ENCODE results near the gene STX18. TPM values are rescaled to one million over a fixed set of nuclear protein-coding genes. Genes with fewer than 3 reads are reported as not detected.
A peak's percentile ranks its signal among the peaks of the same experiment; 100 is the strongest.

Gene STX18
- total and polyA plus RNA-seq, 2 of the 13 experiments (the other 11 are each of a cell fraction or from before 2014, with no cell fraction given): 23.9 to 37.1 TPM

- TF ChIP-seq, protein P1, sequence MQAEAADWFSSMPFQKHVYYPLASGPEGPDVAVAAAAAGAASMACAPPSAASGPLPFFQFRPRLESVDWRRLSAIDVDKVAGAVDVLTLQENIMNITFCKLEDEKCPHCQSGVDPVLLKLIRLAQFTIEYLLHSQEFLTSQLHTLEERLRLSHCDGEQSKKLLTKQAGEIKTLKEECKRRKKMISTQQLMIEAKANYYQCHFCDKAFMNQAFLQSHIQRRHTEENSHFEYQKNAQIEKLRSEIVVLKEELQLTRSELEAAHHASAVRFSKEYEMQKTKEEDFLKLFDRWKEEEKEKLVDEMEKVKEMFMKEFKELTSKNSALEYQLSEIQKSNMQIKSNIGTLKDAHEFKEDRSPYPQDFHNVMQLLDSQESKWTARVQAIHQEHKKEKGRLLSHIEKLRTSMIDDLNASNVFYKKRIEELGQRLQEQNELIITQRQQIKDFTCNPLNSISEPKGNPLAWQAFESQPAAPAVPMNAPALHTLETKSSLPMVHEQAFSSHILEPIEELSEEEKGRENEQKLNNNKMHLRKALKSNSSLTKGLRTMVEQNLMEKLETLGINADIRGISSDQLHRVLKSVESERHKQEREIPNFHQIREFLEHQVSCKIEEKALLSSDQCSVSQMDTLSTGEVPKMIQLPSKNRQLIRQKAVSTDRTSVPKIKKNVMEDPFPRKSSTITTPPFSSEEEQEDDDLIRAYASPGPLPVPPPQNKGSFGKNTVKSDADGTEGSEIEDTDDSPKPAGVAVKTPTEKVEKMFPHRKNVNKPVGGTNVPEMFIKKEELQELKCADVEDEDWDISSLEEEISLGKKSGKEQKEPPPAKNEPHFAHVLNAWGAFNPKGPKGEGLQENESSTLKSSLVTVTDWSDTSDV (CRISPR knock-in tag; IDR thresholded peaks at IDR 0.05): no peak
- TF ChIP-seq, protein P2, sequence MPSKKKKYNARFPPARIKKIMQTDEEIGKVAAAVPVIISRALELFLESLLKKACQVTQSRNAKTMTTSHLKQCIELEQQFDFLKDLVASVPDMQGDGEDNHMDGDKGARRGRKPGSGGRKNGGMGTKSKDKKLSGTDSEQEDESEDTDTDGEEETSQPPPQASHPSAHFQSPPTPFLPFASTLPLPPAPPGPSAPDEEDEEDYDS (CRISPR knock-in tag; IDR thresholded peaks at IDR 0.05): 0 out of 2 replicates have a peak, but pooled peaks have one; percentile 16
- TF ChIP-seq ELF1 (CRISPR knock-in tag; IDR thresholded peaks at IDR 0.05) (no peak), FOXO1 (CRISPR knock-in tag; IDR thresholded peaks at IDR 0.05) (peak; percentile 69; the same call in 1 of the 2 replicates), NR2C2 (CRISPR knock-in tag; IDR thresholded peaks at IDR 0.05; ENCODE audit: borderline replicate concordance) (no peak), ZNF337 (CRISPR knock-in tag; IDR thresholded peaks at IDR 0.05; ENCODE audit: borderline replicate concordance, low read depth) (no peak), ZNF572 (CRISPR knock-in tag; IDR thresholded peaks at IDR 0.05) (no peak), SALL1 (CRISPR knock-in tag; IDR thresholded peaks at IDR 0.05) (peak; percentile 59; the same call in 1 of the 2 replicates), MAFK (conservative IDR thresholded peaks at IDR 0.05 in 1 of 2, IDR thresholded peaks at IDR 0.05 in 1 of 2; ENCODE audit: low read length in 2 of 2) (peak in 1 of 2 experiments; percentile 8; a peak in 1 of 4 replicates), RCOR2 (CRISPR knock-in tag; IDR thresholded peaks at IDR 0.05) (0 out of 2 replicates have a peak, but pooled peaks have one; percentile 48), MTF1 (CRISPR knock-in tag; IDR thresholded peaks at IDR 0.05) (no peak), SOX13 (IDR thresholded peaks at IDR 0.05) (no peak; the same call in 1 of the 2 replicates), SOX13 (CRISPR knock-in tag; conservative IDR thresholded peaks at IDR 0.05 in 1 of 2, IDR thresholded peaks at IDR 0.05 in 1 of 2) (peak in 1 of 2 experiments; percentile 70; a peak in 2 of 4 replicates)
- TF ChIP-seq, protein P3, sequence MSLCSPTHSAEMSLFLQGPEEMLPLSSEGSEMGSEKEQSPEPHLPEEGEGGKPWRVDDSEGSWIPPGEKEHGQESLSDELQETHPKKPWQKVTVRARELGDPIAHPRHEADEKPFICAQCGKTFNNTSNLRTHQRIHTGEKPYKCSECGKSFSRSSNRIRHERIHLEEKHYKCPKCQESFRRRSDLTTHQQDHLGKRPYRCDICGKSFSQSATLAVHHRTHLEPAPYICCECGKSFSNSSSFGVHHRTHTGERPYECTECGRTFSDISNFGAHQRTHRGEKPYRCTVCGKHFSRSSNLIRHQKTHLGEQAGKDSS (CRISPR knock-in tag; IDR thresholded peaks at IDR 0.05; ENCODE audit: borderline replicate concordance, low read depth): 0 out of 2 replicates have a peak, but pooled peaks have one; percentile 34
- TF ChIP-seq, protein P4, sequence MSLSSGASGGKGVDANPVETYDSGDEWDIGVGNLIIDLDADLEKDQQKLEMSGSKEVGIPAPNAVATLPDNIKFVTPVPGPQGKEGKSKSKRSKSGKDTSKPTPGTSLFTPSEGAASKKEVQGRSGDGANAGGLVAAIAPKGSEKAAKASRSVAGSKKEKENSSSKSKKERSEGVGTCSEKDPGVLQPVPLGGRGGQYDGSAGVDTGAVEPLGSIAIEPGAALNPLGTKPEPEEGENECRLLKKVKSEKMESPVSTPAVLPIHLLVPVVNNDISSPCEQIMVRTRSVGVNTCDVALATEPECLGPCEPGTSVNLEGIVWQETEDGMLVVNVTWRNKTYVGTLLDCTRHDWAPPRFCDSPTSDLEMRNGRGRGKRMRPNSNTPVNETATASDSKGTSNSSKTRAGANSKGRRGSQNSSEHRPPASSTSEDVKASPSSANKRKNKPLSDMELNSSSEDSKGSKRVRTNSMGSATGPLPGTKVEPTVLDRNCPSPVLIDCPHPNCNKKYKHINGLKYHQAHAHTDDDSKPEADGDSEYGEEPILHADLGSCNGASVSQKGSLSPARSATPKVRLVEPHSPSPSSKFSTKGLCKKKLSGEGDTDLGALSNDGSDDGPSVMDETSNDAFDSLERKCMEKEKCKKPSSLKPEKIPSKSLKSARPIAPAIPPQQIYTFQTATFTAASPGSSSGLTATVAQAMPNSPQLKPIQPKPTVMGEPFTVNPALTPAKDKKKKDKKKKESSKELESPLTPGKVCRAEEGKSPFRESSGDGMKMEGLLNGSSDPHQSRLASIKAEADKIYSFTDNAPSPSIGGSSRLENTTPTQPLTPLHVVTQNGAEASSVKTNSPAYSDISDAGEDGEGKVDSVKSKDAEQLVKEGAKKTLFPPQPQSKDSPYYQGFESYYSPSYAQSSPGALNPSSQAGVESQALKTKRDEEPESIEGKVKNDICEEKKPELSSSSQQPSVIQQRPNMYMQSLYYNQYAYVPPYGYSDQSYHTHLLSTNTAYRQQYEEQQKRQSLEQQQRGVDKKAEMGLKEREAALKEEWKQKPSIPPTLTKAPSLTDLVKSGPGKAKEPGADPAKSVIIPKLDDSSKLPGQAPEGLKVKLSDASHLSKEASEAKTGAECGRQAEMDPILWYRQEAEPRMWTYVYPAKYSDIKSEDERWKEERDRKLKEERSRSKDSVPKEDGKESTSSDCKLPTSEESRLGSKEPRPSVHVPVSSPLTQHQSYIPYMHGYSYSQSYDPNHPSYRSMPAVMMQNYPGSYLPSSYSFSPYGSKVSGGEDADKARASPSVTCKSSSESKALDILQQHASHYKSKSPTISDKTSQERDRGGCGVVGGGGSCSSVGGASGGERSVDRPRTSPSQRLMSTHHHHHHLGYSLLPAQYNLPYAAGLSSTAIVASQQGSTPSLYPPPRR (CRISPR knock-in tag; IDR thresholded peaks at IDR 0.05; ENCODE audit: borderline replicate concordance): peak; percentile 68; the same call in 1 of the 2 replicates
- TF ChIP-seq, protein P5, sequence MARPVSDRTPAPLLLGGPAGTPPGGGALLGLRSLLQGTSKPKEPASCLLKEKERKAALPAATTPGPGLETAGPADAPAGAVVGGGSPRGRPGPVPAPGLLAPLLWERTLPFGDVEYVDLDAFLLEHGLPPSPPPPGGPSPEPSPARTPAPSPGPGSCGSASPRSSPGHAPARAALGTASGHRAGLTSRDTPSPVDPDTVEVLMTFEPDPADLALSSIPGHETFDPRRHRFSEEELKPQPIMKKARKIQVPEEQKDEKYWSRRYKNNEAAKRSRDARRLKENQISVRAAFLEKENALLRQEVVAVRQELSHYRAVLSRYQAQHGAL (CRISPR knock-in tag; IDR thresholded peaks at IDR 0.05; ENCODE audit: not compliant biosample characterization): no peak
- TF ChIP-seq, protein P6, sequence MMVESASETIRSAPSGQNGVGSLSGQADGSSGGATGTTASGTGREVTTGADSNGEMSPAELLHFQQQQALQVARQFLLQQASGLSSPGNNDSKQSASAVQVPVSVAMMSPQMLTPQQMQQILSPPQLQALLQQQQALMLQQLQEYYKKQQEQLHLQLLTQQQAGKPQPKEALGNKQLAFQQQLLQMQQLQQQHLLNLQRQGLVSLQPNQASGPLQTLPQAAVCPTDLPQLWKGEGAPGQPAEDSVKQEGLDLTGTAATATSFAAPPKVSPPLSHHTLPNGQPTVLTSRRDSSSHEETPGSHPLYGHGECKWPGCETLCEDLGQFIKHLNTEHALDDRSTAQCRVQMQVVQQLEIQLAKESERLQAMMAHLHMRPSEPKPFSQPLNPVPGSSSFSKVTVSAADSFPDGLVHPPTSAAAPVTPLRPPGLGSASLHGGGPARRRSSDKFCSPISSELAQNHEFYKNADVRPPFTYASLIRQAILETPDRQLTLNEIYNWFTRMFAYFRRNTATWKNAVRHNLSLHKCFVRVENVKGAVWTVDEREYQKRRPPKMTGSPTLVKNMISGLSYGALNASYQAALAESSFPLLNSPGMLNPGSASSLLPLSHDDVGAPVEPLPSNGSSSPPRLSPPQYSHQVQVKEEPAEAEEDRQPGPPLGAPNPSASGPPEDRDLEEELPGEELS (CRISPR knock-in tag; IDR thresholded peaks at IDR 0.05): peak; percentile 92
Observed at GRCh38 chr4:4462970-4463369, 78.9 kb downstream of the STX18 start (continued).

Data from HepG2 (cell line).